NCI-H774 (cell line): ENCODE measurements around the gene PRKCSH.

Experiments
- DNase-seq: peaks from one replicate; lab custom pipeline; 2025; lab: John Stamatoyannopoulos, UW

The PRKCSH gene

GRCh38 chr19:11478167-11479089 lies 43.0 kb downstream of the PRKCSH start:
- no peak for DNase-seq

DNA sequence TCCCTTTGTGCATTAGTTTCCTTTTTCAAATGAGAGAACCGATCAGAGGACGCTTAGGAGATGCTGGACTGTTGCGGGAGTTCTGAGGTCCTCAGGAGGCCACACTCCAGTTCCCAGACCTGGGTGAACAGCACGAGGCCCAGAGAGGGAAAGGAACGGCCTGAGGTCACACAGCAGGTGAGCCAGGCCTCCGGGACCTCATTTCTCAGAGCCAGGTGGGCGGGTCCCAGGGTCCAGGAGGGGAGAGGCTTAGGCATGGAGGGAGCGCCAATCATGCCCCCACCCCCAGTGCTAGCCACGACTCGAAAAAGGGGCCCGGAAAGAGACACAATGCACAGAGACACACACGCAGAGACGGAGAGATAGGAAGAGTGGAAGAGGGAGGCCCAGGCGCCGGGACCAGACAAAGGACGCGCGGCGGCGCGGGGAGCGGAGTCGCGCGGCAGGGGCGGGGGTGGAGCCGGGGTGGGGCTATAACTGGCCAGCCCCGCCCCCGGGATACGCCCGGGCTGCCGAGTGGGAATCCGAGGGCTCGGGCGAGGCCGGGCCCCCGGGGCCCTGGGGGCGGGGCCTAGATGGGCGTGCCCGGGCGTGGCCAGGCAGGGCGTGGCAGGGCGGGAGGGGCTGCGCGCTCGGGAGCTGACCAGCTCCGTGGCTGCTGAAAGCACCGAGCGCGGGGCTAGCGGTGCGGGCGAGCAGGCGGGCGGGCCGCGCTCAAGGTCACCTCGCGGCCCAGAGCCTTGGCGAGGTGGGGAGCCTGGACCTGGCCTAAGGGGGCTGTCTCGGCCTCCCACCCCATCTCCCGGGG lies 43.9 kb downstream of the PRKCSH start:
- DNase-seq: no peak

DNA sequence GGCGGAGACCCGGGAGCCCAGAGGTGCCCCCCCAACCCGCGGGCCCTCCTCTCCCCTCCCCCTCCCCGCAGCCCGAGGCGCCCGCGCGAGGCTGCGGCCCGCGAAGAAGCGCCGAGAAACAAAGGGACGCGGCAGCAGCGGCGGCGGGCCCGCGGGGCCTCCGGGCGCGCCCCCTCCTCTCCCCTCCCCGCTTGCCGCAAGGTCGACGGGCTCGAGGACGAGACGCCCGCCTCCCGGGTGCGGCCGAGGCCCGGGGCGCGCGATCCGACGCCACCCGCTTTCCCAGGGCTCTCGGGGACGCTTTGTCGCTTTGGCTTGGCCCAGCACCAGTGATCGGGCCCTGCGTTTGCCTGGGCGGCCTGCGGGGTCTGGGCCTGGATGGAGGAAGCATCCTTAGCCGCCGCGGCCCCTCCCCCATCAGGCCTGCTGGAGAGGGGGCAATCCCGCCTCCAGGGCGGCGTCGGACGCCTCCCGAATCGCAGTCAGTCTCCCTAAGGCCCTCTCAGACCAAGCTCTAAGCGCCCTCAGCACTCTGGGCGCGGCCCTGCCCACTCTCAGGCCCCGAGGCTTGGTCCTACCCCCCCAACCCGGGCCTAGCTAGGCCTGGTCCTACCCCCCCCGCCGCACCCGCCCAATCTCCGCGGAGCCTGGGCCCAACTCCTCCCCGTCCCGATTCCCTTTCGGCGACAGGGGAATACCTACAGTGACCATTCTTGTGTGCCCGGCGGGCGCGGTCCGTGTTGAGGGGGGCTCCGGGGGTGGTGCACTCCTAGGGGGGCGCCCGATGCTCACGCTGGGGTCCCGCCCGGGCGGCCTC lies 44.7 kb downstream of the PRKCSH start:
- no peak for DNase-seq

- peak; percentile 21 for DNase-seq
These were observed 45.5 kb downstream of the PRKCSH start, which contains the start of gene ELAVL3 for GRCh38 chr19:11480715-11481533. ELAVL3 (minus strand) TSS chr19:11481046; CDS start chr19:11480608, 438 bp downstream.

- peak; percentile 92 for DNase-seq
These were observed 46.3 kb downstream of the PRKCSH start for GRCh38 chr19:11481534-11482383.

- DNase-seq: peak; percentile 86
These were observed 47.1 kb downstream of the PRKCSH start for GRCh38 chr19:11482384-11483050.

DNA sequence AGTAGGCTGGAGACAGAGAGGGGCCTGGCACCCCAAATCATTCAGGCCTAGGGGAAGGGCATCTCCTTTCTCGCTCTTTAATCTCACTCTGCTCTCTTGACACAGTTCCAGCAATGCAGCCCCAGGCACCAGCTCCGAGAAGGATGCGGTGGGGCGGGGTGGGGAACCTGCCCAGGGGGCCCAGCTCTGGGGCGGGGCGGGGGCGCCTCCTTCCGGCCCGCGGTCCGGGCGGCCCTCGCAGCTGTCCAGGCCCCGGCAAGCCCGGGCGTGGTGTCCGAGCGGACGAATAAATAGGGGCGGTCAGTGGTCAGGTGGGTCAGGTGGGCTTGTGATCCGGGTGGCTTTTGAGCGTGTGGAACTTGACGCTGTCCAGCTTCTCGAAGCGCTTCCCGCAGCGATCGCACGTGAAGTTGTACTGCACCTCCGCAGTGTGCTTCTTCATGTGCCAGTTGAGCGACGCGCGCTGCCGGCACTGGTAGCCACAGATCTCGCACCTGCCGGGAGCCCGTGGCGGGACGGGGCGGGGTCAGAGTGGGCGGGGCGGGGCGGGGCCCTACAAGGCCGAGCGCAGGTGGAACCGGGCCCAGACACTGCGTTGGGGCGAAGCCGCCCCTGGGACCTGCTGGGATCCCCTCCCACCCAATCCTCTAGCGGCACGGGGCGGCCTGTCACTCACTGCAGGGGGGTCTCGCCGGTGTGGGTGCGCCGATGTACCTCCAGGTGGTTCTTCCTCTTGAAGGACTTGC lies 48.1 kb downstream of the PRKCSH start:
- DNase-seq: no peak

- no peak for DNase-seq
These were observed 49.9 kb downstream of the PRKCSH start for GRCh38 chr19:11485245-11485837.

- no peak for DNase-seq
These were observed 51.4 kb downstream of the PRKCSH start for GRCh38 chr19:11486661-11487503.

GRCh38 chr19:11489378-11489777 lies 53.9 kb downstream of the PRKCSH start:
- DNase-seq: no peak

- no peak for DNase-seq
These were observed 59.3 kb downstream of the PRKCSH start for GRCh38 chr19:11494634-11495285.

DNA sequence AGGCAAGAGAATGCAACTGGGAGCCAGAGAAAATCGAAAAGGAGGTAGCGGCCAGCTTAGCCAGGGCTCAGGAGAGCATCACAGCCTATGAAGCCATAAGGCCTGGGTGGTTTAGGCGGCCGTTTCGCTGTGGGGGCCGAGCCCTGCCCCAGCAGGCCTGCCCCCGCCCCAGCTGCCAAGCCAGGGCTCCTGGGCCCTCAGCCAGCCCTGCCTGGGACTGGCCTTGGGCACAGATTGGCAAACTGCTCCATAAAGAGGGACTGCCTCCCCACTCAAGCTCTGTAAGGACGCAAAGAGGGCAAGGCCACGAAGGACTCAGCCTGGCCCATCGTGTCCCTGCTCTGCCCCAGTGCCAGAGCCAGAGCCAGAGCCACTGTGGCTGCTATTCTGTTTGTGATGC lies 60.0 kb downstream of the PRKCSH start:
- DNase-seq: no peak

DNA sequence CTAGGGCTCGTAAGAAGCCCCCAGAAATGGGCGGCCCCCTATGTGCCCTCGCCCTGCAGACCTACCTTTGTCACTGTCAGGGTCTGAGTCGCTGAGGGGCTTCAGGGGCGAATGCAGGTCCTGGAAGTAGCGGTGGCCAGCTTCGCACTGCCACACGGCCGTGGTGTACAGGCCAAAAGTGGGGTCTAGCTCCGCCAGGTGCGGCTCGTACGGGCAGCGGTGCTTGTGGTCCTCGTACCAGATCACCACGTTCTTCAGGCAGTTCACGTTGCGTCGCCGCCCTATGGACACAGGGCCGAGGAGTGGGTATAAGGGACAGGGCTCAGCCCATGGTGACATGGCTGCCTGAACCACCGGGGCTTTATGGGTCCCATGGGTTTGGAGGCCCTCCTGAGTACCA lies 60.5 kb downstream of the PRKCSH start:
- DNase-seq: no peak

DNA sequence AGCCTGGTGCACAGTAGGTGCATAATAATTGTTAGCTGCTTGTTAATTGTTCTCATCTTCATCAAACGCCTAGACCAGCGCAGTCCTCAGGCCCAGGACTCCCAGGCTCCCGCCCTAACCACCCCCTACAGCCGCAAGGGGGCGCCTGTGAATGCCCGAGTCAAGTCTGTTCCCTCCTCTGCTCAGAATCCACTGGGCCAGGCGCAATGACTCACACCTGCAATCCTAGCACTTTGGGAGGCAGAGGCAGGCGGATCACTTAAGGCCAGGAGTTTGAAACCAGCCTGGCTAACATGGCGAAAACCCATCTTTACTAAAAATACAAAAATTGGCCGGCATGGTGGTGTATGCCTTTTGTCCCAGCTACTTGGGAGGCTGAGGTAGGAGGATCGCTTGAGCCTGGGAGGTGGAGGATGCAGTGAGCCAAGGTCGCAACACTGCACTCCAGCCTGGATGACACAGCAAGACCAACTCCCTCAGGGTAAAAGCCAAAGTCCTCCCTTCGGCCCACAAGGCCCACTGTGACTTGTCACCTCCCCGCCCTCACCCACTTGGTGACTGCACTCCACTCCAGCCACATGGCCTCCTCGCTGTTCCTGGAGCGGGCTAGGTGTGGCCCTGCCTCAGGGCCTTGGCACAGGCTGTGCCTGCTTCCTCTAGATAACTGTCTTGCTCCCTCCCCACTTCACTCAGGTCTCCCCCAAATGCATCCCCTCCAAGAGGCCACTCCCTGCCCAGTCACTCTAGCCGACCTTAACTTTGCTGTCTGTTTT lies 61.1 kb downstream of the PRKCSH start:
- no peak for DNase-seq

DNA sequence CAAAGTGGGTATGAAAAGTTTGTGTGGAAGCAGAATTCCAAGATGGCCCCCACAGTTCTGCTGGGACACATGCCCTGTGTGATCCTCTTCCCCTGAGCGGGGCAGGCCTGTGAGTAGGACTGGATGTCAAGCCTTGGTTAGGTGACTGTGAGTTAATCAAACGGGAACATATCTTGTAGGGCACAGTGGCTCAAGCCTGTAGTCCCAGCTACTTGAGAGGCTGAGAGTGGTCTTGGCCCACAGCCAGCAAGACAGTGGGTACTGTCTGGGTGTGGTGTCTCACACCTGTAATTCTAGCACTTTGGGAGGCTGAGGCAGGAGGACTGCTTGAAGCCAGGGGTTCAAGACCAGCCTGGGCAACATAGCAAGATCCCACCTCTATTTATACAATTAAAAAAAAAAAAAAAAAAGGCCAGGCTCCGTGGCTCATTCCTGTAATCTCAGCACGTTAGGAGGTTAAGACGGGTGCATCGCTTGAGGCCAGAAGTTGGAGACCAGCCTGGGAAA lies 63.8 kb downstream of the PRKCSH start:
- DNase-seq: no peak

GRCh38 chr19:11499890-11500420 lies 64.5 kb downstream of the PRKCSH start:
- DNase-seq: no peak
